NCI-H524 treated with DMSO at 0.1 percent for 48 hours (cell line): ENCODE data around the gene CAMTA1.

Experiments
- DNase-seq: peaks from one replicate; lab custom pipeline; 2025; lab: John Stamatoyannopoulos, UW

CAMTA1 gene

GRCh38 chr1:6779089-6779805 is 6.0 kb upstream of the CAMTA1 start:
- DNase-seq = no peak

GRCh38 chr1:6782151-6782550 is 3.1 kb upstream of the CAMTA1 start:
- DNase-seq = no peak

- DNase-seq = no peak
Observed at GRCh38 chr1:6783221-6783620, 2.0 kb upstream of the CAMTA1 start.

DNA sequence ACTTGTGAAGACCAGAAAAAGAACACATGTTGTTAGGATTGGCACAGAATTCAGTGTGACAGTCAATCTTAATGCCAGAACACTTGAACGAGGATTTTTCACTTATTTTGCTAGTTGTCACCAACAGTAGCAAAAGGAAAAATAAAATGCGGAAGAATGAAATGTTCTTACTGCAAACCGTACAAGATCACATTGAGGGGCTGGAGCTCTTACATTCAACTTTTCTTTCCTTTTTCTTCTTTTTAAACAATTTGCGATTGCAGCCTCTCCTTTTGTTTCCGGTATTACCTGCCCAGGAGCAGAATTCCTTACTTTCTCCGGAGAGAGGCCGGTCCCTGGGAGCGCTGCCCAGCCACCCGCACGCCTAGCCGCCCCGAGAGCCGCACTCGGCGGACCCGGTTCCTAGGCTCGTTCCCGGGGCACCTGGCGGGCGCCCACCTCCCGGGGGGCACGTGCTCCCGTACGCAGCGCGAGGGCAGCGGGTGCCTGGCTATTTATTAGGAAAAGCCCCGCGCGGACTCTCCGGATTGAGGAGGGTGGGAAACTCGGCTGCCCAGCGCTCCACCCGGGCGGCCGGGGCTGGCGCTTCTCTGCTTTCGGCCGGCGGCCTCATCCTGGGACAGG is 1.2 kb upstream of the CAMTA1 start:
- no peak for DNase-seq

- peak; percentile 94 for DNase-seq
Observed at GRCh38 chr1:6784560-6785317, 515 bp upstream of the CAMTA1 start.

GRCh38 chr1:6785728-6786505 is 663 bp downstream of the CAMTA1 start:
- DNase-seq = no peak

GRCh38 chr1:6788946-6789345 is 3.7 kb downstream of the CAMTA1 start:
- no peak for DNase-seq

GRCh38 chr1:6790146-6790545 is 4.9 kb downstream of the CAMTA1 start:
- no peak for DNase-seq

DNA sequence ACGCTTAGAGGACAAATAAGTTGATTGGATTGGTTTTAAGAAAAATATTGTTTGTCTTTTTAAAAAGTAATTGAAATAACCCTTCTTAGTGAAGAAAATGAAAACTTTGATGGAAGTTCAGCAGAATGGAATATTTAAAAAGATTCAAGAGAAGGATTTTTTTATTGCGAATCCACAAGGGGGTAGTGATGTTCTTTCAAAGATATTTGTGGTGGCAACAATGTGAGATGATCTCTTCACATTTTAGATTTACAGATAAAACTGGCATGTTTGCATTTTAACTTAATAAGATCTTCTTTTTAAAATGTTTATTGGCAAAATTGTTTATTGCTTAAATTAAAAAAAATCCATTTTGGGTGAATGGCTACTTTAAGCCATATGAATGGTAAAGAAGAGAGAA is 8.9 kb downstream of the CAMTA1 start:
- DNase-seq = no peak

DNA sequence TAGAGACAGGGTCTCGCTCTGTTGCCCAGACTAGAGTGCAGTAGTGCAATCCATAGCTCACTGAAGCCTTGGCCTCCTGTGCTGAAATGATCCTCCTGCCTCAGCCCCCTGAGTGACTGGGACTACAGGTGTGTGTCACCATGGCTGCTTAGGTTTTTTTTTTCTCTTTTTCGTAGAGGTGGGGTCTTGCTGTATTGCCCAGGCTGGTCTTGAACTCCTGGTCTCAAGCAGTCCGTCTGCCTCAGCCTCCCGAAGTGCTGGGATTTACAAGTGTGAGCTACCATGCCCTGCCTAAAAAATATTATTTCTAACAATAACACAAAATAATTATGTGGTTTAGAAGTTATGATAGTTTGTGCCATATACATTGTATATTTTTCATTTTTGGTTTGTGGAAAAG is 9.9 kb downstream of the CAMTA1 start:
- DNase-seq = no peak

DNA sequence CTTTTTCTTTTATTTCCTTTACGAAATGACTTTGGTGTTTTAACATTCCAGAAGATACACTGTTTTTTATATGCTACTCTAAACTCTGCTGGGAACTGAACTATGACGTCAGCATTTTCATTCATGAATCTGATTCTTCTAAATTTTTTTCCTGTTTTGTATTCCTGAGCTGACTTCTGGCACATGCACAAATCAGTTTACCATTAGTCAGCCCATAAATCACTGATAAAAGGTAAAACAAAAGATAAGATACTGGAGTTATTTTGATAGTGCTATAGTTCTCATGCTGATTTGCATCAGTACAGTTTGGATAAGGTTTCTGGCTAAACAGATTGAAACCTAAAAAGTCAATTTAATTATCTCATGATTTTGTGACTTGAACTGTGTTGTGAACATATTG is 10.4 kb downstream of the CAMTA1 start:
- no peak for DNase-seq

DNA sequence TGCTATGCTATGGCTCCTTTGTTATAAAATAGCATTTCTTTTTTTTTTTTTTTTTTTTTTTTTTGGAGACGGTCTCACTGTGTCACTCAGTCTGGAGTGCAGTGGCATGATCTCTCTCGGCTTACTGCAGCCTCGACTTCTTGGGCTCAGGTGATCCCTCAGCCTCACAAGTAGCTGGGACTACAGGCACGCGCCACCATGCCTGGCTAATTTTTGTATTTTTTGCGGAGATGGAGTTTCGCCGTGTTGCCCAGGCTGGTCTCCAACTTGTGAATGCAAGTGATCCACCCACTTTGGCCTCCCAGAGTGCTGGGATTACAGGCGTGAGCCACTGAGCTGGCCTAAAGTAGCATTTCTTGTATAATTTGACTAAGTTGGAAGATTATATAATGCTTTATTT is 10.8 kb downstream of the CAMTA1 start:
- no peak for DNase-seq

GRCh38 chr1:6799499-6799898 is 14.2 kb downstream of the CAMTA1 start:
- no peak for DNase-seq

GRCh38 chr1:6800745-6801144 is 15.5 kb downstream of the CAMTA1 start:
- DNase-seq = no peak

- DNase-seq = no peak
Observed at GRCh38 chr1:6801199-6801598, 15.9 kb downstream of the CAMTA1 start.

DNA sequence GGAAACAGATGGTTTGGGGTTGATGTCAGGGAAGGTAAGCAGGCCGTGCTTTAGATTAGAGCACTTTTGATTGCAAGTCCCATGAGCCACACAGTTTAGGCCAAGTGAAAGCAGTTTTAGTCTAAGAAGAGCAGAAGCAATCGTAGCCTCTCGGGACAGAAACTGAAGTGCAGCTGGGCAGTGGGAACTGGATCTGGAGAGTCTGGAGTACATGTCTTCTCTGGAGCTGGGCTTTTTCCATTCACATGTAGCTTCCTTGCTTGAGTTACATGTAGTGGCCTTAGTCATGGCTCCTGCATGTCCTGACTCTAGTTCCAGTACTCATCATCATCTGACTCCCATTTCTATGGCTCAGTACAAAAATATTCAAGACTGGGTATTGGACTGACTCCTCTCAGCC is 16.7 kb downstream of the CAMTA1 start:
- no peak for DNase-seq

- DNase-seq = no peak
Observed at GRCh38 chr1:6802454-6802853, 17.2 kb downstream of the CAMTA1 start.

- no peak for DNase-seq
Observed at GRCh38 chr1:6802893-6803292, 17.6 kb downstream of the CAMTA1 start.

GRCh38 chr1:6803357-6803756 is 18.1 kb downstream of the CAMTA1 start:
- DNase-seq = no peak

- DNase-seq = no peak
Observed at GRCh38 chr1:6805004-6805416, 19.8 kb downstream of the CAMTA1 start.

DNA sequence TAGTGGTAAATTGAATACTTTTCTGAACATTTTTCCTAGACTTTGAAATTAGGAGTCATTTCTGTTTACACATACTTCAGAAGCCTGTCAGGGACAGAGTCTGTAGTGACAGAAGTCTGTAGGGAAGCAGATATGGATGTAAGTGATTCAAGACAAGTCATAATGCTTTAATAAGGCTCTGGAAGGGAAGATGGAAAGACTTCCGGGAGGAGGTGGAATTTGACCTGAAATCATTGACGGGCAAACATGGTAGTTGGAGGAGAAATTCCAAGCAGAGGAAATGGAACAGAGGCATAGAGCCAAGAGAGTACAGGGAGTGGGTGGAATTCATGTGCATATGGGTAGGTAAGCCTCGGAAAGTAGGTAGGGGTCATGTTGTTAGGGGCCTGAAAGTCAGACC is 22.5 kb downstream of the CAMTA1 start:
- no peak for DNase-seq

DNA sequence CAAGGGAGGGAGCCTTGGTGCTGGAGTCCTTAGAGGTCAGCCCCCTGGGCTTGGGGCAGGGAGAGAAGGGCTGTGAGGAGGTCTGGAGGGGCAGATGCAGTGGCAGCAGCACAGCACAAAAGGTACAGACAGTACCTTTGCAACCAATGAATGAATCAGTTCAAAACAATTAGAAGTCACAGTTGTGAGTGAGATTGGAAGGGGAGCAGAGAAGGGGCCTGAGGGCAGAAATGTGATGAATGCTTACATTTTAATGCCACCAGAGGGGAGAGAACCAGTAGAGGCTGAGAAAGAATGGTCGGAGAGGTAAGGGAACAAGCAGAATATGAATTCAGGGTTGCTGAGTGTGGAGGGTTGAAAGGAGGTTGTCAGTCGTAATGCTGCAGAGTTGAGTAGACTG is 24.2 kb downstream of the CAMTA1 start:
- no peak for DNase-seq
